Femur (tissue), 1 donor: ENCODE results near the gene PXK.
"Not testable (repeated sequence)": the region's sequence is repeated elsewhere in the genome, so short reads cannot be mapped to it uniquely, and the experiment has no call there.

Source experiments
- DNase-seq: peaks from one replicate; pipeline ENCODE4 v3.0.0-alpha.2; 2017

Gene PXK

GRCh38 chr3:58323529-58324390 is 8.9 kb upstream of the PXK start:
- no peak for DNase-seq

GRCh38 chr3:58324391-58325390 is 8.0 kb upstream of the PXK start:
- no peak for DNase-seq

- no peak for DNase-seq
Measured at GRCh38 chr3:58325525-58325992, 7.1 kb upstream of the PXK start.

- DNase-seq = no peak
Measured at GRCh38 chr3:58326267-58326900, 6.3 kb upstream of the PXK start.

GRCh38 chr3:58329150-58329921 is 3.4 kb upstream of the PXK start:
- DNase-seq = no peak

GRCh38 chr3:58329922-58330413 is 2.7 kb upstream of the PXK start:
- DNase-seq = no peak

GRCh38 chr3:58331593-58332152 is 1.0 kb upstream of the PXK start:
- DNase-seq = no peak

- peak; percentile 39 for DNase-seq
Measured at GRCh38 chr3:58333206-58334012, 717 bp downstream of the PXK start.

GRCh38 chr3:58334013-58334321 is 1.3 kb downstream of the PXK start:
- DNase-seq = no peak

- DNase-seq = no peak
Measured at GRCh38 chr3:58334506-58334884, 1.8 kb downstream of the PXK start.

GRCh38 chr3:58335652-58335947 is 2.9 kb downstream of the PXK start:
- DNase-seq = no peak

- no peak for DNase-seq
Measured at GRCh38 chr3:58336135-58336882, 3.6 kb downstream of the PXK start.

GRCh38 chr3:58337190-58337589 is 4.5 kb downstream of the PXK start:
- no peak for DNase-seq

GRCh38 chr3:58339146-58339545 is 6.5 kb downstream of the PXK start:
- not testable (repeated sequence) for DNase-seq

GRCh38 chr3:58340594-58341244 is 8.0 kb downstream of the PXK start:
- DNase-seq = no peak

- DNase-seq = no peak
Measured at GRCh38 chr3:58341376-58341775, 8.7 kb downstream of the PXK start.

GRCh38 chr3:58342676-58343075 is 10.0 kb downstream of the PXK start:
- DNase-seq = no peak

GRCh38 chr3:58345457-58345856 is 12.8 kb downstream of the PXK start:
- no peak for DNase-seq

- DNase-seq = no peak
Measured at GRCh38 chr3:58346368-58346767, 13.7 kb downstream of the PXK start.

- no peak for DNase-seq
Measured at GRCh38 chr3:58347984-58348383, 15.3 kb downstream of the PXK start.
